ENCODE data around the gene SORL1-AS1.

DNA sequence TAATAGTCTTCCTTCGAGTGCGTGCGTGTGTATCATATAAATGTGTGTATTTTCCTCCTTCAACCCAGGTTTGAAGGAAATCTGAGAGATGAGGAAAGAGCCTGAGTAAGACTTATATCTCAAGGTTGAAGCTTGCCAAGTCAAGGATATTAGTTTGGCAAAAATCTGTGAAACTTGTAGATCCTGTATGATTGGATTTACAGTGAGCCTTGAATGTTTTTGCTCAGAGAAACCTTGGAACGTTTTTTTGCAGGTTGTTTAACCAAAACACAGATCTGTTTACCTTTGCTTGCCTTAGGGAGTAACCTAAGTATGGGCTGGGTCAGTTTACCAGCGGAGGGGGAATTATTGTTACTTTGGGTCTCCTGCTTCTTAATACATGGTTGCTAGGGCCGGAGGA, 35.9 kb upstream of the SORL1-AS1 start:
- TF ChIP-seq POLR2A (IDR thresholded peaks at IDR 0.05; ENCODE audit: low read depth, low read length) (no peak), POU2F2 (IDR thresholded peaks at IDR 0.05; ENCODE audit: low read depth, low read length) (no peak), TAF1 (IDR thresholded peaks at IDR 0.05; ENCODE audit: low read depth, low read length) (no peak), POLR2AphosphoS5 (IDR thresholded peaks at IDR 0.05; ENCODE audit: low read depth, low read length) (no peak), SPI1 (IDR thresholded peaks at IDR 0.05; ENCODE audit: low read depth, low read length) (no peak)

Measured in GM12891 (cell line).